Measurements from ENCODE around the gene ATRNL1. TPM values are rescaled to one million over a fixed set of nuclear protein-coding genes. Genes with fewer than 3 reads are reported as not detected.

Gene ATRNL1
- total RNA-seq, 1 donor from 2014 or later, result 66.0 TPM

GRCh38 chr10:115950320-115950719 lies 857.2 kb downstream of the ATRNL1 start:
- no peak for DNase-seq (ENCODE audit: low spot score)
- peak overlapping the region; percentile 75 for H3K27ac Mint-ChIP-seq (ENCODE audit: unreplicated experiment)
- H3K9me3 Mint-ChIP-seq (ENCODE audit: low read depth), result no peaks in the 10 kb centered on the region
- TF ChIP-seq, protein P1, sequence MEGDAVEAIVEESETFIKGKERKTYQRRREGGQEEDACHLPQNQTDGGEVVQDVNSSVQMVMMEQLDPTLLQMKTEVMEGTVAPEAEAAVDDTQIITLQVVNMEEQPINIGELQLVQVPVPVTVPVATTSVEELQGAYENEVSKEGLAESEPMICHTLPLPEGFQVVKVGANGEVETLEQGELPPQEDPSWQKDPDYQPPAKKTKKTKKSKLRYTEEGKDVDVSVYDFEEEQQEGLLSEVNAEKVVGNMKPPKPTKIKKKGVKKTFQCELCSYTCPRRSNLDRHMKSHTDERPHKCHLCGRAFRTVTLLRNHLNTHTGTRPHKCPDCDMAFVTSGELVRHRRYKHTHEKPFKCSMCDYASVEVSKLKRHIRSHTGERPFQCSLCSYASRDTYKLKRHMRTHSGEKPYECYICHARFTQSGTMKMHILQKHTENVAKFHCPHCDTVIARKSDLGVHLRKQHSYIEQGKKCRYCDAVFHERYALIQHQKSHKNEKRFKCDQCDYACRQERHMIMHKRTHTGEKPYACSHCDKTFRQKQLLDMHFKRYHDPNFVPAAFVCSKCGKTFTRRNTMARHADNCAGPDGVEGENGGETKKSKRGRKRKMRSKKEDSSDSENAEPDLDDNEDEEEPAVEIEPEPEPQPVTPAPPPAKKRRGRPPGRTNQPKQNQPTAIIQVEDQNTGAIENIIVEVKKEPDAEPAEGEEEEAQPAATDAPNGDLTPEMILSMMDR (IDR thresholded peaks at IDR 0.05), result no peak
- peaks cover 68% of the 10 kb centered on the region for H3K4me1 Mint-ChIP-seq (ENCODE audit: low read depth)
- no peaks in the 10 kb centered on the region for H3K27me3 Mint-ChIP-seq (ENCODE audit: low read depth)
- H3K4me3 Mint-ChIP-seq (ENCODE audit: unreplicated experiment), result peak overlapping the region; percentile 31
- no peaks in the 10 kb centered on the region for H3K36me3 Mint-ChIP-seq (ENCODE audit: low read depth)

- no peaks in the 10 kb centered on the region for H3K36me3 Mint-ChIP-seq (ENCODE audit: low read depth)
- TF ChIP-seq, protein P1 (IDR thresholded peaks at IDR 0.05), result no peak
- no peaks in the 10 kb centered on the region for H3K27me3 Mint-ChIP-seq (ENCODE audit: low read depth)
- no peak for DNase-seq (ENCODE audit: low spot score)
- no peak overlapping the region for H3K4me3 Mint-ChIP-seq (ENCODE audit: unreplicated experiment)
- H3K4me1 Mint-ChIP-seq (ENCODE audit: low read depth), result peaks cover 58% of the 10 kb centered on the region
- H3K27ac Mint-ChIP-seq (ENCODE audit: unreplicated experiment), result peak overlapping the region; percentile 34
- H3K9me3 Mint-ChIP-seq (ENCODE audit: low read depth), result no peaks in the 10 kb centered on the region
Measured at GRCh38 chr10:115951242-115951641, 858.1 kb downstream of the ATRNL1 start.

GRCh38 chr10:115953281-115953680 lies 860.1 kb downstream of the ATRNL1 start:
- Mint-ChIP-seq H3K9me3 (ENCODE audit: low read depth) (no peaks in the 10 kb centered on the region), H3K36me3 (ENCODE audit: low read depth) (no peaks in the 10 kb centered on the region), H3K27ac (ENCODE audit: unreplicated experiment) (peak overlapping the region; percentile 47), H3K27me3 (ENCODE audit: low read depth) (no peaks in the 10 kb centered on the region), H3K4me3 (ENCODE audit: unreplicated experiment) (no peak overlapping the region), H3K4me1 (ENCODE audit: low read depth) (peaks cover 48% of the 10 kb centered on the region)
- TF ChIP-seq, protein P1 (IDR thresholded peaks at IDR 0.05), result no peak
- DNase-seq (ENCODE audit: low spot score), result no peak

GRCh38 chr10:115953968-115954367 lies 860.8 kb downstream of the ATRNL1 start:
- Mint-ChIP-seq H3K27me3 (ENCODE audit: low read depth) (no peaks in the 10 kb centered on the region), H3K9me3 (ENCODE audit: low read depth) (no peaks in the 10 kb centered on the region), H3K4me1 (ENCODE audit: low read depth) (peaks cover 42% of the 10 kb centered on the region), H3K27ac (ENCODE audit: unreplicated experiment) (no peak overlapping the region), H3K36me3 (ENCODE audit: low read depth) (peaks cover 2% of the 10 kb centered on the region), H3K4me3 (ENCODE audit: unreplicated experiment) (no peak overlapping the region)
- TF ChIP-seq, protein P1 (IDR thresholded peaks at IDR 0.05), result no peak
- DNase-seq (ENCODE audit: low spot score), result no peak

DNA sequence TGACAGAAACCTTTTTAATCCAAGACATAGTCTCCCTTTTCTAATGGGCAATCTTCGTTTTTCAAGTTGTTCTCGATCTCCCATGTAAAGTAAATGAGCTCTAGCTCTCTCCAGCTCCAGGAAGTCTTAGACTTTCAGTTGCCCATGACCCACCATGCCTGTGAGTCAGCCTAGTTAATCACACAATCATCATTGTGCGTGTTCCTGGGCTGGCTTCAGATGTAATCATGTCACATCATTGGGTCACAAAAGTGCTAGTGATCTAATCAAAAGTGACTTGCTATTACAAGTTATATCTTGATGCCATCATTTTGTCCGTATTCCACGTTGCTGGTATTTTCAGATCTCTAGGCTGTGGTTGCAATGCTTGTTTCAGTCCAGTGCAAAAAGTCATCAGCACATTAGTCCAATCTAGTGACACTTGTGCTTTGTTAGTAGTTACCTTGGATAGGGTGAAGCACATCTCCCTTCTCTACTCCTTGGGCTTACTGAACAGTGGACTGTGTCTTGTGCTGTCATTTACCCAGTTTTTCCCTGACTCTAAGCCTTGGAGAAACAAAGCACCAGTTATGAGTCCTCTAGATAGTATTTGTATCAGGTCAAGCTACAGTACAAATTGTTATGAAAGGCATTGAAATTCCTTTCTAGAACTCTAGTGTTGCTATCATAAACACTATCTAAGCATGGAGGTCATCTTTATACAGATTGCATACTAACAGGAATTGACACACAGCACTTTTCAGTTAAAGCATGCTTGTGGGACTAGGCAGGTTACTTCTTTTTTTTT lies 863.3 kb downstream of the ATRNL1 start:
- Mint-ChIP-seq H3K27me3 (ENCODE audit: low read depth) (no peaks in the 10 kb centered on the region), H3K4me3 (ENCODE audit: unreplicated experiment) (no peak overlapping the region), H3K36me3 (ENCODE audit: low read depth) (peaks cover 5% of the 10 kb centered on the region), H3K27ac (ENCODE audit: unreplicated experiment) (no peak overlapping the region), H3K4me1 (ENCODE audit: low read depth) (peaks cover 17% of the 10 kb centered on the region), H3K9me3 (ENCODE audit: low read depth) (no peaks in the 10 kb centered on the region)
- DNase-seq (ENCODE audit: low spot score), result no peak
- TF ChIP-seq, protein P1 (IDR thresholded peaks at IDR 0.05), result no peak
